Mucosa of descending colon (tissue), 3 donors: ENCODE results near the gene HDDC3. TPM values are rescaled to one million over a fixed set of nuclear protein-coding genes. Genes with fewer than 3 reads are reported as not detected.

Experiments
- ATAC-seq: fragments of 200-7000 bp; cut with Tn5 transposase; one replicate; pipeline ENCODE4 v1.9.1; 2020; ENCODE audit warnings: mild to moderate bottlenecking, moderate library complexity
- DNase-seq, 3 donors: peaks; one replicate each; pipeline ENCODE4 v3.0.0-alpha.2; 2020
- H3K36me3 ChIP-seq: fragments of 200-600 bp; one replicate; pipeline ENCODE4 v1.8.0; 2021; ENCODE audit warnings: low read depth, mild to moderate bottlenecking
- H3K4me1 ChIP-seq: fragments of 200-600 bp; one replicate; pipeline ENCODE4 v1.8.0; 2021; ENCODE audit warnings: low read depth, mild to moderate bottlenecking
- H3K4me3 ChIP-seq: fragments of 200-600 bp; one replicate; pipeline ENCODE4 v1.8.0; 2021; ENCODE audit warnings: mild to moderate bottlenecking
- H3K9me3 ChIP-seq: fragments of 200-600 bp; one replicate; pipeline ENCODE4 v1.8.0; 2021; ENCODE audit warnings: mild to moderate bottlenecking
- intact Hi-C, 2 donors: fragments of 100-400 bp; cut with DNase I in 1 of 2; cut with micrococcal nuclease in 1 of 2; formaldehyde crosslinking; loops; one replicate each; pipeline versions ENCODE4 v1.11.0 to v1.11.1; 2022; cut with DNase I, micrococcal nuclease
- total RNA-seq, 3 donors: library from RNA; stranded (reverse); fragmentation: NEBNext Ultra II Directional in 2 of 3; extraction: Animal tissue kit (Norgen Biotek cat#: 25700) in 2 of 3; gene quantifications; one replicate each; pipeline versions ENCODE4 v1.2.1 to v1.2.4, GENCODE V29; 2021 to 2023
- TF ChIP-seq, protein P1 (sequence below): fragments of 200-600 bp; IDR thresholded peaks from one replicate; pipeline ENCODE4 v1.8.0; 2022; ENCODE audit warnings: antibody characterized with exemption, mild to moderate bottlenecking
- donor health status: DM: no; HTN: no; CAD: no; lungs with moderate emphysema.
- donor health status: DM: no; HTN: no; CAD: no.
- donor health status: DM: no; HTN: yes; CAD: no.

The HDDC3 gene
- total RNA-seq, 3 donors from 2014 or later, result 10.7 to 23.4 (median 15.4) TPM

DNA sequence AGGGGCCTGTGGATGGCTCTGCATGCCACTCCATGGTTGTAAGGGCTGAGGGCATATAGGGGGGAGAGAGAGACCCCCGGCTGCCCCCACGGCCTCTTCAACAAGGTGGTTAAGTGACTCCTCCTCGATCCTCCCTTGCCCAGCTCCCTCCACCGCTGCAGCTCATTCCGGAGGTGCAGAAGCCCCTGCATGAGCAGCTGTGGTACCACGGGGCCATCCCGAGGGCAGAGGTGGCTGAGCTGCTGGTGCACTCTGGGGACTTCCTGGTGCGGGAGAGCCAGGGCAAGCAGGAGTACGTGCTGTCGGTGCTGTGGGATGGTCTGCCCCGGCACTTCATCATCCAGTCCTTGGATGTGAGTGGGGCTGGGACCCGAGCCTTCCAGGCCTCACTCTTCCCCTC is 41.5 kb downstream of the HDDC3 start:
- intact Hi-C loops, result no loop called here
- no peak overlapping the region for H3K4me3 ChIP-seq
- peaks cover 1% of the 10 kb centered on the region for H3K4me1 ChIP-seq
- H3K9me3 ChIP-seq, result no peaks in the 10 kb centered on the region
- DNase-seq (no peak), ATAC-seq (no peak)
- TF ChIP-seq, protein P1, sequence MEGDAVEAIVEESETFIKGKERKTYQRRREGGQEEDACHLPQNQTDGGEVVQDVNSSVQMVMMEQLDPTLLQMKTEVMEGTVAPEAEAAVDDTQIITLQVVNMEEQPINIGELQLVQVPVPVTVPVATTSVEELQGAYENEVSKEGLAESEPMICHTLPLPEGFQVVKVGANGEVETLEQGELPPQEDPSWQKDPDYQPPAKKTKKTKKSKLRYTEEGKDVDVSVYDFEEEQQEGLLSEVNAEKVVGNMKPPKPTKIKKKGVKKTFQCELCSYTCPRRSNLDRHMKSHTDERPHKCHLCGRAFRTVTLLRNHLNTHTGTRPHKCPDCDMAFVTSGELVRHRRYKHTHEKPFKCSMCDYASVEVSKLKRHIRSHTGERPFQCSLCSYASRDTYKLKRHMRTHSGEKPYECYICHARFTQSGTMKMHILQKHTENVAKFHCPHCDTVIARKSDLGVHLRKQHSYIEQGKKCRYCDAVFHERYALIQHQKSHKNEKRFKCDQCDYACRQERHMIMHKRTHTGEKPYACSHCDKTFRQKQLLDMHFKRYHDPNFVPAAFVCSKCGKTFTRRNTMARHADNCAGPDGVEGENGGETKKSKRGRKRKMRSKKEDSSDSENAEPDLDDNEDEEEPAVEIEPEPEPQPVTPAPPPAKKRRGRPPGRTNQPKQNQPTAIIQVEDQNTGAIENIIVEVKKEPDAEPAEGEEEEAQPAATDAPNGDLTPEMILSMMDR, result no peak
- H3K36me3 ChIP-seq, result no peaks in the 10 kb centered on the region

DNA sequence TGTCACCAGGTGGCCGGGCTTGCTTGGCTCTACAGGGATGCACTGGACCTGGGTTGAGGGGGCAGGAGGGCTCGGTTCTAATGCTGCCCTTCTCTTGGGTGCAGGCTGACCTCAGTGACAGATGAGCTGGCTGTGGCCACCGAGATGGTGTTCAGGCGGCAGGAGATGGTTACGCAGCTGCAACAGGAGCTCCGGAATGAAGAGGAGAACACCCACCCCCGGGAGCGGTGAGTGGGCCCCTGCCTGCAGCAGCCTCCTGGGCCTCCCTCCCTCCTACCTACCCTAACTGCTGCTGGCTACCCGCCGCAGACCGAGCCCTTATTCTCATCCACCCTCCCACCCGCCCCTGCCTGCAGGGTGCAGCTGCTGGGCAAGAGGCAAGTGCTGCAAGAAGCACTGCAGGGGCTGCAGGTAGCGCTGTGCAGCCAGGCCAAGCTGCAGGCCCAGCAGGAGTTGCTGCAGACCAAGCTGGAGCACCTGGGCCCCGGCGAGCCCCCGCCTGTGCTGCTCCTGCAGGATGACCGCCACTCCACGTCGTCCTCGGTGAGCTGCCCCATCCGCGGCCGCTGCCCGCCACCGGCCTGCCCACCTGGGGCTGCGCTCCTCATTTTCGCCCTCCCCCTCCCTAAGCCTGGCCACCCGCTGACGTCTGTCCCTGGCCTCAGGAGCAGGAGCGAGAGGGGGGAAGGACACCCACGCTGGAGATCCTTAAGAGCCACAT is 42.5 kb downstream of the HDDC3 start:
- Histone ChIP-seq H3K4me3 (no peak overlapping the region), H3K36me3 (no peaks in the 10 kb centered on the region), H3K9me3 (no peaks in the 10 kb centered on the region), H3K4me1 (peaks cover 6% of the 10 kb centered on the region)
- intact Hi-C loops, result loop anchor here (5.0 to 10.0 kb wide), 3 partner anchors 195 to 365 kb away; partner anchors contain the start of gene CRTC3 (in 1 of the 2)
- TF ChIP-seq, protein P1, result no peak
- ATAC-seq, result no peak
- no peak for DNase-seq

DNA sequence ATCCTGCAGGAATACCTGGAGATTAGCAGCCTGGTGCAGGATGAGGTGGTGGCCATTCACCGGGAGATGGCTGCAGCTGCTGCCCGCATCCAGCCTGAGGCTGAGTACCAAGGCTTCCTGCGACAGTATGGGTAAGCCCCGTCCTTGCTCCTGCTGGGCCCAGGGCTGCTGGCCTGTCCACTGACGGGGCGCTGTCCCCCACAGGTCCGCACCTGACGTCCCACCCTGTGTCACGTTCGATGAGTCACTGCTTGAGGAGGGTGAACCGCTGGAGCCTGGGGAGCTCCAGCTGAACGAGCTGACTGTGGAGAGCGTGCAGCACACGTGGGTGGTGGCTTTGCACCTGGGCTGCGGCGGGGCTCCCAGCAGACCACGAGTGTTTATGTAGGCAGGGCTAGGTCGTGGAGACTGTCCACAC is 43.0 kb downstream of the HDDC3 start:
- Histone ChIP-seq H3K4me3 (no peak overlapping the region), H3K4me1 (peaks cover 6% of the 10 kb centered on the region), H3K9me3 (no peaks in the 10 kb centered on the region), H3K36me3 (no peaks in the 10 kb centered on the region)
- TF ChIP-seq, protein P1, result no peak
- ATAC-seq, result no peak
- no peak for DNase-seq
- intact Hi-C loops, result loop anchor here (5.0 to 10.0 kb wide), 3 partner anchors 195 to 365 kb away; partner anchors contain the start of gene CRTC3 (in 1 of the 2)

DNA sequence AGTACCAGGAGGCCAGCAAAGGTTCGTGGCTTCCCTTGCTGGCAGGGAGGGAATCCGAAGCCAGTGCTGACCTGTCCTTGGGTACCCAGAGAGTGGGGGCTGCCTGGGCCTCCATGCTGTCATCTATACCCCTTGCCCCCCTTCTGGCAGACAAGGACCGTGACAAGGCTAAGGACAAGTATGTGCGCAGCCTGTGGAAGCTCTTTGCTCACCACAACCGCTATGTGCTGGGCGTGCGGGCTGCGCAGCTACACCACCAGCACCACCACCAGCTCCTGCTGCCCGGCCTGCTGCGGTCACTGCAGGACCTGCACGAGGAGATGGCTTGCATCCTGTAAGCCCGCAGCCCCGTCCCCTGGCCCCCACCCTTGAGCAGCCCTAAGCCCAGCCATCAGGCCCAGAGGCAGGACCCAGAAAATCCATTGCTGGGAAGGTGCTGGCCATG is 45.3 kb downstream of the HDDC3 start:
- H3K9me3 ChIP-seq, result no peaks in the 10 kb centered on the region
- no peak overlapping the region for H3K4me3 ChIP-seq
- TF ChIP-seq, protein P1, result no peak
- ATAC-seq (no peak), DNase-seq (peak in 1 of 3 donors; percentile 44)
- no peaks in the 10 kb centered on the region for H3K36me3 ChIP-seq
- H3K4me1 ChIP-seq, result peaks cover 15% of the 10 kb centered on the region
- intact Hi-C loops, result loop anchor here (5.0 to 10.0 kb wide), 3 partner anchors 192 to 362 kb away; partner anchors contain the start of gene CRTC3 (in 1 of the 2)

DNA sequence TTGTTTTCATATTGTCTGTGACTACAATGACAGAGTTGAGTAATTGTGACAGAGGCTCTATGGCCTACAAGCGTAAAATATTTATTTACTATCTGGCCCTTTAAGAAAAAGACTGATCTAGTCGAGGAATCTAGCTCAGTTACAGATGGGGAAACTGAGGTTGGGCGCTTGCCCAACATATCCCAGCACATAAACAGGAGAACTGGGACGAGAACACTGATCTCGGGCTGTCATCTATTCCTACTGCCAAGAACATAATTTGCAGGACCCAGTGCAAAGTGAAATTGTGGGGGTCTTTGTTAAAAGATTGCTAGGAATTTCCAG is 46.1 kb downstream of the HDDC3 start:
- Histone ChIP-seq H3K4me3 (no peak overlapping the region), H3K4me1 (peaks cover 15% of the 10 kb centered on the region), H3K9me3 (no peaks in the 10 kb centered on the region), H3K36me3 (no peaks in the 10 kb centered on the region)
- ATAC-seq (no peak), DNase-seq (no peak)
- intact Hi-C loops, result loop anchor here (5.0 to 10.0 kb wide), 3 partner anchors 191 to 361 kb away; partner anchors contain the start of gene CRTC3 (in 1 of the 2)
- TF ChIP-seq, protein P1, result no peak
